Measurements from ENCODE around the gene ASB5. TPM values are rescaled to one million over a fixed set of nuclear protein-coding genes. Genes with fewer than 3 reads are reported as not detected.
"Not testable (repeated sequence)": the region's sequence is repeated elsewhere in the genome, so short reads cannot be mapped to it uniquely, and the experiment has no call there.

The ASB5 gene
- total RNA-seq, 1 experiment from 2014 or later: not detected

DNA sequence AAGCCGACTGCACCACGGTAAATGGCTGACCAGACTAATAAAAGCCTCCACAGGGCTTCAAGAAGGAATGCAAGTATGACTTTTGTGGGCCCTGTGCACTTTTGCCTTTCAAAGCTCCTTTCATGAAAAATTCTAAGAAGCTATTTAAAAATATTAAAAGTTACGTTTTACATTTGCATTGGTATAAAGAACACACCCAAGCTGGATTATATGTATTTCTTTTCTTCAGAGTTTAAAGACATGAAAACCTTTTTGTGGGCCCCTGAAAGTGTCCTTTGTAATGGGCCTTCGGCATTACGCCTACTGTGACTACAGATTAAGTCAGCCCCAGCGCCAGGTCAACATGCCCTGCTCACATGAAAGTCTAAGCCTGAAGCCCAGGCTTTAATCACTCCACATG is 20.5 kb upstream of the ASB5 start:
- intact Hi-C loops (cut with micrococcal nuclease): no loop called here

DNA sequence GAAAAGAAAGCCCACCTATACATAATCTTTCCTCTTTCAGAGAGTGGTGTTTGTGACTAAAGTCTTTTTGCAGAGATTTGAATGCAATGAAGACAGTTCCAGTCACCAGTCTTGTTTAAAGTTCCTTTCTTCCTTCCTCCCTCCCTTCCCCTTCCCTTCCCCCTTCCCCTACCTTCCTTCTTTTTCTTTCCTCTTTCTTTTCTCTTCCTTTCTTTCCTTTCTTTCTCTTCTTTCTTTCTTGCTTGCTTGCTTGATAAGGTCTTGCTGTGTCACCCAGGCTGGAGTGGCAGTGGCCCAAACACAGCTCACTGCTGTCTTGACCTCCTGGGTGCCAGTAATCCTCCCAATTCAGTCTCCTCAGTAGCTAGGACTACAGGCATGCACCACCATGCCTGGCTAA is 19.0 kb upstream of the ASB5 start:
- no peaks in the 10 kb centered on the region for H3K36me3 Mint-ChIP-seq (ENCODE audit: insufficient read depth, unreplicated experiment)
- no peak overlapping the region for H3K4me3 Mint-ChIP-seq (ENCODE audit: unreplicated experiment)
- ChIA-PET CTCF (interaction anchor here (0.7 to 1.5 kb wide), 4 partner anchors 11 to 741 kb away, joined by 3 to 5 read pairs (median 4); no protein-coding TSS in a partner anchor), POLR2A (no interaction called here)
- DNase-seq (ENCODE audit: unreplicated experiment): no peak
- H3K27me3 Mint-ChIP-seq (ENCODE audit: insufficient read depth, unreplicated experiment): no peaks in the 10 kb centered on the region
- no peak overlapping the region for H3K27ac Mint-ChIP-seq (ENCODE audit: low read depth, unreplicated experiment)
- no peaks in the 10 kb centered on the region for H3K4me1 Mint-ChIP-seq (ENCODE audit: insufficient read depth, unreplicated experiment)
- no TSS peak for BruUV-seq (replicated peaks)
- intact Hi-C loops (cut with micrococcal nuclease): no loop called here
- TF ChIP-seq, protein P1, sequence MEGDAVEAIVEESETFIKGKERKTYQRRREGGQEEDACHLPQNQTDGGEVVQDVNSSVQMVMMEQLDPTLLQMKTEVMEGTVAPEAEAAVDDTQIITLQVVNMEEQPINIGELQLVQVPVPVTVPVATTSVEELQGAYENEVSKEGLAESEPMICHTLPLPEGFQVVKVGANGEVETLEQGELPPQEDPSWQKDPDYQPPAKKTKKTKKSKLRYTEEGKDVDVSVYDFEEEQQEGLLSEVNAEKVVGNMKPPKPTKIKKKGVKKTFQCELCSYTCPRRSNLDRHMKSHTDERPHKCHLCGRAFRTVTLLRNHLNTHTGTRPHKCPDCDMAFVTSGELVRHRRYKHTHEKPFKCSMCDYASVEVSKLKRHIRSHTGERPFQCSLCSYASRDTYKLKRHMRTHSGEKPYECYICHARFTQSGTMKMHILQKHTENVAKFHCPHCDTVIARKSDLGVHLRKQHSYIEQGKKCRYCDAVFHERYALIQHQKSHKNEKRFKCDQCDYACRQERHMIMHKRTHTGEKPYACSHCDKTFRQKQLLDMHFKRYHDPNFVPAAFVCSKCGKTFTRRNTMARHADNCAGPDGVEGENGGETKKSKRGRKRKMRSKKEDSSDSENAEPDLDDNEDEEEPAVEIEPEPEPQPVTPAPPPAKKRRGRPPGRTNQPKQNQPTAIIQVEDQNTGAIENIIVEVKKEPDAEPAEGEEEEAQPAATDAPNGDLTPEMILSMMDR (IDR thresholded peaks at IDR 0.05; ENCODE audit: unreplicated experiment): no peak
- no peaks in the 10 kb centered on the region for H3K9me3 Mint-ChIP-seq (ENCODE audit: unreplicated experiment)

More for the DNA sequence above, 20.5 kb upstream of the ASB5 start:
- H3K4me1 Mint-ChIP-seq (ENCODE audit: insufficient read depth, unreplicated experiment): no peaks in the 10 kb centered on the region
- H3K4me3 Mint-ChIP-seq (ENCODE audit: unreplicated experiment): no peak overlapping the region
- H3K27me3 Mint-ChIP-seq (ENCODE audit: insufficient read depth, unreplicated experiment): no peaks in the 10 kb centered on the region
- ChIA-PET POLR2A (interaction anchor here (0.8 kb wide), 1 partner anchor 10 kb away, joined by 3 read pairs; no protein-coding TSS in a partner anchor), CTCF (interaction anchor here (0.6 to 1.3 kb wide), 2 partner anchors 12 to 24 kb away, joined by 3 to 4 read pairs; no protein-coding TSS in a partner anchor)
- BruUV-seq (replicated peaks): no TSS peak
- H3K36me3 Mint-ChIP-seq (ENCODE audit: insufficient read depth, unreplicated experiment): no peaks in the 10 kb centered on the region
- DNase-seq (ENCODE audit: unreplicated experiment): no peak
- no peak overlapping the region for H3K27ac Mint-ChIP-seq (ENCODE audit: low read depth, unreplicated experiment)
- TF ChIP-seq, protein P1 (IDR thresholded peaks at IDR 0.05; ENCODE audit: unreplicated experiment): no peak
- no peaks in the 10 kb centered on the region for H3K9me3 Mint-ChIP-seq (ENCODE audit: unreplicated experiment)

DNA sequence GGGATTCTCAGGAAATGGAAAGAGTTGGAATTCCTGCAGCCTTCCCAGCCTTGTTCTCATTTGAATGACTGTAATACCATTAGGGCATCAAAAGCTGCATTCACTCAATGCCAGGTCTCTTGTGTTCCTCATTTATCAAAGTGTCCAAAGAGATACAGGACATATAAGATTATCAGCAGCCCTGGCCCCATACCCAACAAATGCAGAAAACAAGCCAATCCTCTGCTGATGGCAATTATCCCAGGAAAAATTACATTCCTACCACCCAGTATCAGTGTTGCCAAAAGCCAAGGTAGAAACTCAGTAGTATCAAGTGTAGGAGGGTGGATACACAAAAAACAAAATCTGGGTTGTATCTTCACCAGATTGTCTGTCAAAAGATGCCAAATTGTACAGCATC is 18.5 kb upstream of the ASB5 start:
- H3K27ac Mint-ChIP-seq (ENCODE audit: low read depth, unreplicated experiment): no peak overlapping the region
- no TSS peak for BruUV-seq (replicated peaks)
- CTCF ChIA-PET: interaction anchor here (1.2 to 1.5 kb wide), 3 partner anchors 10 to 53 kb away, joined by 3 to 4 read pairs (median 3); no protein-coding TSS in a partner anchor
- POLR2A ChIA-PET: interaction anchor here (0.6 kb wide), 1 partner anchor 11 kb away, joined by 5 read pairs; no protein-coding TSS in a partner anchor
- intact Hi-C loops (cut with micrococcal nuclease): no loop called here
- no peaks in the 10 kb centered on the region for H3K27me3 Mint-ChIP-seq (ENCODE audit: insufficient read depth, unreplicated experiment)
- H3K4me1 Mint-ChIP-seq (ENCODE audit: insufficient read depth, unreplicated experiment): no peaks in the 10 kb centered on the region
- TF ChIP-seq, protein P1 (IDR thresholded peaks at IDR 0.05; ENCODE audit: unreplicated experiment): no peak
- DNase-seq (ENCODE audit: unreplicated experiment): no peak
- H3K4me3 Mint-ChIP-seq (ENCODE audit: unreplicated experiment): no peak overlapping the region
- no peaks in the 10 kb centered on the region for H3K9me3 Mint-ChIP-seq (ENCODE audit: unreplicated experiment)
- H3K36me3 Mint-ChIP-seq (ENCODE audit: insufficient read depth, unreplicated experiment): no peaks in the 10 kb centered on the region

DNA sequence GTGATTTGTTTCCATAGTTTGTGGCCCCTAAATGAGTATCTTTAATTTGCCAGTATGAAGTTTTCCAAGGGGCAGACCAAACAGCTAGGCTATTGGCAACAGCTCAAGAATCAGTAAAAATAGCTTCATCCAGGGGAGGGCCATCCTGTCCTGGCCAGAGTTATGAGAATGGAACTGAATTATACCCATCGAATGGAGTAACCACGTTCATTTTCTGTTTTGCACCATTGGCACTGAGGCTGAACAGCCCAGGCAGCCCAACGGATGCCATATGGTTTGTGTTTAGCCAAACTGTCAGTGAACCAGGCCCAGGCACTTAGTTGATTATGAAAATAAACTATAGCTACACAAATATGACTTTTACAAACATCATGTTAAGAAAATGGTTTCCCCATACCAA is 17.7 kb upstream of the ASB5 start:
- Mint-ChIP-seq H3K27ac (ENCODE audit: low read depth, unreplicated experiment) (no peak overlapping the region), H3K4me3 (ENCODE audit: unreplicated experiment) (no peak overlapping the region), H3K36me3 (ENCODE audit: insufficient read depth, unreplicated experiment) (no peaks in the 10 kb centered on the region), H3K27me3 (ENCODE audit: insufficient read depth, unreplicated experiment) (no peaks in the 10 kb centered on the region), H3K9me3 (ENCODE audit: unreplicated experiment) (no peaks in the 10 kb centered on the region), H3K4me1 (ENCODE audit: insufficient read depth, unreplicated experiment) (no peaks in the 10 kb centered on the region)
- BruUV-seq (replicated peaks): no TSS peak
- CTCF ChIA-PET: interaction anchor here (1.5 kb wide), 1 partner anchor 54 kb away, joined by 4 read pairs; no protein-coding TSS in a partner anchor
- intact Hi-C loops (cut with micrococcal nuclease): no loop called here
- TF ChIP-seq, protein P1 (IDR thresholded peaks at IDR 0.05; ENCODE audit: unreplicated experiment): no peak
- DNase-seq (ENCODE audit: unreplicated experiment): no peak
- POLR2A ChIA-PET: interaction anchor here (0.6 kb wide), 1 partner anchor 12 kb away, joined by 5 read pairs; no protein-coding TSS in a partner anchor

DNA sequence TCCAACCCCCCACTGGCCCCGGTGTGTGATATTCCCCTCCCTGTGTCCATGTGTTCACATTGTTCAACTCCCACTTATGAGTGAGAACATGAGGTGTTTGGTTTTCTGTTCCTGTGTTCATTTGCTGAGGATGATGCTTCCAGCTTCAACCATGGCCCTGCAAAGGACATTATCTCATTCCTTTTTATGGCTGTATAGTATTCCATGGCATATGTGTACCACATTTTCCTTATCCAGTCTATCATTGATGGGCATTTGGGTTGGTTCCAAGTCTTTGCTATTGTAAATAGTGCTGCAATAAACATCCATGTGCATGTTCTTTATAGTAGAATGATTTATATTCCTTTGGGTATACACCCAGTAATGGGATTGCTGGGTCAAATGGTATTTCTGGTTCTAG is 10.5 kb upstream of the ASB5 start:
- H3K27ac Mint-ChIP-seq (ENCODE audit: low read depth, unreplicated experiment); H3K4me3 Mint-ChIP-seq (ENCODE audit: unreplicated experiment); H3K27me3 Mint-ChIP-seq (ENCODE audit: insufficient read depth, unreplicated experiment); DNase-seq (ENCODE audit: unreplicated experiment); BruUV-seq (replicated peaks); H3K36me3 Mint-ChIP-seq (ENCODE audit: insufficient read depth, unreplicated experiment); H3K9me3 Mint-ChIP-seq (ENCODE audit: unreplicated experiment); H3K4me1 Mint-ChIP-seq (ENCODE audit: insufficient read depth, unreplicated experiment): not testable (repeated sequence)
- CTCF ChIA-PET: interaction anchor here (0.6 to 5.1 kb wide), 2 partner anchors 128 to 241 kb away, joined by 4 to 68 read pairs; no protein-coding TSS in a partner anchor
- intact Hi-C loops (cut with micrococcal nuclease): loop anchor here (5.0 kb wide), 1 partner anchor 332 kb away; no protein-coding TSS in a partner anchor
- POLR2A ChIA-PET: interaction anchor here (1.0 kb wide), 1 partner anchor 10 kb away, joined by 3 read pairs; no protein-coding TSS in a partner anchor
